ENCODE results near the gene SMC3.
"Not testable (repeated sequence)": the region's sequence is repeated elsewhere in the genome, so short reads cannot be mapped to it uniquely, and the experiment has no call there.

SMC3 gene

GRCh38 chr10:110576220-110576619 lies 8.7 kb downstream of the SMC3 start:
- DNase-seq (ENCODE audit: low spot score) = no peak

- no peak for DNase-seq (ENCODE audit: low spot score)
Measured at GRCh38 chr10:110577056-110577455, 9.6 kb downstream of the SMC3 start.

GRCh38 chr10:110584006-110584405 lies 16.5 kb downstream of the SMC3 start:
- DNase-seq (ENCODE audit: low spot score) = no peak

- DNase-seq (ENCODE audit: low spot score) = no peak
Measured at GRCh38 chr10:110591760-110592159, 24.3 kb downstream of the SMC3 start.

- DNase-seq (ENCODE audit: low spot score) = no peak
Measured at GRCh38 chr10:110597476-110597875, 30.0 kb downstream of the SMC3 start.

- peak; percentile 49 for DNase-seq (ENCODE audit: low spot score)
Measured at GRCh38 chr10:110600487-110601101, 33.1 kb downstream of the SMC3 start.

- no peak for DNase-seq (ENCODE audit: low spot score)
Measured at GRCh38 chr10:110601581-110601980, 34.1 kb downstream of the SMC3 start.

GRCh38 chr10:110608087-110608486 lies 40.6 kb downstream of the SMC3 start:
- DNase-seq (ENCODE audit: low spot score) = no peak

- no peak for DNase-seq (ENCODE audit: low spot score)
Measured at GRCh38 chr10:110609605-110610004, 42.1 kb downstream of the SMC3 start.

GRCh38 chr10:110610308-110610774 lies 42.8 kb downstream of the SMC3 start:
- peak; percentile 64 for DNase-seq (ENCODE audit: low spot score)

GRCh38 chr10:110610781-110611180 lies 43.3 kb downstream of the SMC3 start:
- DNase-seq (ENCODE audit: low spot score) = not testable (repeated sequence)

GRCh38 chr10:110612087-110612486 lies 44.6 kb downstream of the SMC3 start:
- DNase-seq (ENCODE audit: low spot score) = no peak

- no peak for DNase-seq (ENCODE audit: low spot score)
Measured at GRCh38 chr10:110612629-110613028, 45.1 kb downstream of the SMC3 start.

- DNase-seq (ENCODE audit: low spot score) = no peak
Measured at GRCh38 chr10:110613341-110613995, 46.0 kb downstream of the SMC3 start.

- no peak for DNase-seq (ENCODE audit: low spot score)
Measured at GRCh38 chr10:110613996-110614495, 46.6 kb downstream of the SMC3 start.

GRCh38 chr10:110615057-110615747 lies 47.7 kb downstream of the SMC3 start:
- no peak for DNase-seq (ENCODE audit: low spot score)

GRCh38 chr10:110616493-110617033 lies 49.1 kb downstream of the SMC3 start:
- DNase-seq (ENCODE audit: low spot score) = no peak

GRCh38 chr10:110617425-110618229 lies 50.1 kb downstream of the SMC3 start:
- DNase-seq (ENCODE audit: low spot score) = no peak

GRCh38 chr10:110618230-110618610 lies 50.7 kb downstream of the SMC3 start:
- no peak for DNase-seq (ENCODE audit: low spot score)

GRCh38 chr10:110619514-110620397 lies 52.3 kb downstream of the SMC3 start:
- no peak for DNase-seq (ENCODE audit: low spot score)

GRCh38 chr10:110620398-110620719 lies 52.9 kb downstream of the SMC3 start:
- DNase-seq (ENCODE audit: low spot score) = no peak
